DOHH2 (cell line): ENCODE data around the gene NAA35.

ENCODE experiments used
- EZH2phosphoT487 ChIP-seq: fragments of 200-600 bp; sonication (generic); IDR thresholded peaks from 2 replicates; pipeline ENCODE4 v1.6.1; 2017; ENCODE audit warnings: borderline replicate concordance, mild to moderate bottlenecking, antibody characterized with exemption, low read length, moderate library complexity, mixed read lengths
- TF ChIP-seq, protein P1 (sequence below): fragments of 200-600 bp; sonication (generic); IDR thresholded peaks from one replicate; pipeline ENCODE4 v1.5.1; 2014; ENCODE audit warnings: antibody characterized with exemption, mild to moderate bottlenecking, low read depth, low read length; ENCODE audit not compliant: poor library complexity, severe bottlenecking

DNA sequence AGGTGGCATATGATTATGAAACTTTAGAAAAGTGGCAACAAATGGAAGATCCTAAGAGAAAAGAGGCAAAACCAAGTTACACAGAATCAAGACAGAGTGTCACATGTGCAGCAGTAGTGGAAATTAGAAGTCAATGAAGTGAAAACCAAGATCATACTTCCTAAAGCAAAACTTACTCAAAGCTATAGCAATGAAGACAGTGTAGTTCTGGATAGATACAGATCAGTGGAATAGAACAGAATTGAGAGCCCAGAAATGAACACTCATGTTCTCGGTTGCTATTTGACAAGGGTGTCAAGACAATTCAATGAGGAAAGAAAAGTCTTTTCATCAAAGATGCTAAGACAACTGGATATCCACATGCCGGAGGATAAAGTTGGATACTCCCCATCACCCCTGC, 43.5 kb downstream of the NAA35 start:
- TF ChIP-seq, protein P1, sequence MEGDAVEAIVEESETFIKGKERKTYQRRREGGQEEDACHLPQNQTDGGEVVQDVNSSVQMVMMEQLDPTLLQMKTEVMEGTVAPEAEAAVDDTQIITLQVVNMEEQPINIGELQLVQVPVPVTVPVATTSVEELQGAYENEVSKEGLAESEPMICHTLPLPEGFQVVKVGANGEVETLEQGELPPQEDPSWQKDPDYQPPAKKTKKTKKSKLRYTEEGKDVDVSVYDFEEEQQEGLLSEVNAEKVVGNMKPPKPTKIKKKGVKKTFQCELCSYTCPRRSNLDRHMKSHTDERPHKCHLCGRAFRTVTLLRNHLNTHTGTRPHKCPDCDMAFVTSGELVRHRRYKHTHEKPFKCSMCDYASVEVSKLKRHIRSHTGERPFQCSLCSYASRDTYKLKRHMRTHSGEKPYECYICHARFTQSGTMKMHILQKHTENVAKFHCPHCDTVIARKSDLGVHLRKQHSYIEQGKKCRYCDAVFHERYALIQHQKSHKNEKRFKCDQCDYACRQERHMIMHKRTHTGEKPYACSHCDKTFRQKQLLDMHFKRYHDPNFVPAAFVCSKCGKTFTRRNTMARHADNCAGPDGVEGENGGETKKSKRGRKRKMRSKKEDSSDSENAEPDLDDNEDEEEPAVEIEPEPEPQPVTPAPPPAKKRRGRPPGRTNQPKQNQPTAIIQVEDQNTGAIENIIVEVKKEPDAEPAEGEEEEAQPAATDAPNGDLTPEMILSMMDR = no peak
- no peak for TF ChIP-seq EZH2phosphoT487
